Measurements from ENCODE around the gene DNAH11. TPM values are rescaled to one million over a fixed set of nuclear protein-coding genes. Genes with fewer than 3 reads are reported as not detected.

The DNAH11 gene
- total RNA-seq, 4 donors from 2014 or later: 0.20 to 2.5 (median 0.71) TPM

GRCh38 chr7:21893401-21893800, 350.6 kb downstream of the DNAH11 start:
- Histone ChIP-seq H3K27me3 (no peaks in the 10 kb centered on the region), H3K4me1 (no peaks in the 10 kb centered on the region), H3K4me3 (no peak overlapping the region), H3K27ac (no peak overlapping the region), H3K9me3 (no peaks in the 10 kb centered on the region), H3K36me3 (peaks cover 0 to 3% (median 0%) of the 10 kb centered on the region in 3 donors)
- no peak for DNase-seq (ENCODE audit: low spot score in 2 of 2)
- WGBS, 2 donors: 93 to 95% methylated on average over 3 of the region's 3 CpGs
- TF ChIP-seq CTCF (IDR thresholded peaks at IDR 0.05): no peak
- TF ChIP-seq EP300 (IDR thresholded peaks at IDR 0.05): no peak
- no peak for TF ChIP-seq POLR2A (IDR thresholded peaks at IDR 0.05)

- 90 to 93% methylated on average over 17 of the region's 17 CpGs for WGBS, 2 donors
- TF ChIP-seq EP300 (IDR thresholded peaks at IDR 0.05): no peak
- no peak for TF ChIP-seq CTCF (IDR thresholded peaks at IDR 0.05)
- no peak for TF ChIP-seq POLR2A (IDR thresholded peaks at IDR 0.05)
- no peaks in the 10 kb centered on the region for H3K9me3 ChIP-seq
- H3K27ac ChIP-seq: no peak overlapping the region
- peaks cover 0 to 53% (median 3%) of the 10 kb centered on the region in 3 donors for H3K36me3 ChIP-seq
- no peak for DNase-seq (ENCODE audit: low spot score in 2 of 2)
- no peaks in the 10 kb centered on the region for H3K4me1 ChIP-seq
- H3K4me3 ChIP-seq: no peak overlapping the region
- H3K27me3 ChIP-seq: no peaks in the 10 kb centered on the region
Measured at GRCh38 chr7:21898265-21898930, 355.6 kb downstream of the DNAH11 start.

- TF ChIP-seq CTCF (IDR thresholded peaks at IDR 0.05) (no peak), POLR2A (IDR thresholded peaks at IDR 0.05) (no peak), EP300 (IDR thresholded peaks at IDR 0.05) (no peak)
- H3K27ac ChIP-seq: no peak overlapping the region
- no peaks in the 10 kb centered on the region for H3K9me3 ChIP-seq
- 71 to 76% methylated on average over 5 of the region's 5 CpGs for WGBS, 2 donors
- no peaks in the 10 kb centered on the region for H3K27me3 ChIP-seq
- H3K4me3 ChIP-seq: no peak overlapping the region
- H3K36me3 ChIP-seq: peaks cover 0 to 92% (median 4%) of the 10 kb centered on the region in 3 donors
- H3K4me1 ChIP-seq: no peaks in the 10 kb centered on the region
- no peak for DNase-seq (ENCODE audit: low spot score in 2 of 2)
Measured at GRCh38 chr7:21902240-21902639, 359.4 kb downstream of the DNAH11 start.

- TF ChIP-seq POLR2A (IDR thresholded peaks at IDR 0.05): no peak
- no peak for TF ChIP-seq EP300 (IDR thresholded peaks at IDR 0.05)
- TF ChIP-seq CTCF (IDR thresholded peaks at IDR 0.05): no peak
Measured at GRCh38 chr7:21903020-21903786, 360.4 kb downstream of the DNAH11 start.

GRCh38 chr7:21908746-21909145, 365.9 kb downstream of the DNAH11 start:
- Histone ChIP-seq H3K27me3 (no peaks in the 10 kb centered on the region), H3K9me3 (no peaks in the 10 kb centered on the region), H3K27ac (no peak overlapping the region), H3K36me3 (peaks cover 0 to 77% (median 0%) of the 10 kb centered on the region in 3 donors), H3K4me1 (no peaks in the 10 kb centered on the region), H3K4me3 (no peak overlapping the region)
- WGBS, 2 donors: 92 to 93% methylated on average over 5 of the region's 5 CpGs
- TF ChIP-seq POLR2A (IDR thresholded peaks at IDR 0.05) (no peak), EP300 (IDR thresholded peaks at IDR 0.05) (no peak), CTCF (IDR thresholded peaks at IDR 0.05) (no peak)
- DNase-seq (ENCODE audit: low spot score in 2 of 2): no peak

More at GRCh38 chr7:21903020-21903786, 360.4 kb downstream of the DNAH11 start:
- DNase-seq (ENCODE audit: low spot score in 2 of 2): no peak
- H3K27me3 ChIP-seq: no peaks in the 10 kb centered on the region
- no peaks in the 10 kb centered on the region for H3K9me3 ChIP-seq
- no peak overlapping the region for H3K4me3 ChIP-seq
- no peaks in the 10 kb centered on the region for H3K4me1 ChIP-seq
- WGBS, 2 donors: 84% methylated on average over 14 of the region's 14 CpGs
- no peak overlapping the region for H3K27ac ChIP-seq
- peaks cover 0 to 100% (median 4%) of the 10 kb centered on the region in 3 donors for H3K36me3 ChIP-seq

Measured in tibial nerve (tissue), 4 donors.